ENCODE data around the gene GNPTG.
A peak's percentile ranks its signal among the peaks of the same experiment; 100 is the strongest.

GNPTG gene

DNA sequence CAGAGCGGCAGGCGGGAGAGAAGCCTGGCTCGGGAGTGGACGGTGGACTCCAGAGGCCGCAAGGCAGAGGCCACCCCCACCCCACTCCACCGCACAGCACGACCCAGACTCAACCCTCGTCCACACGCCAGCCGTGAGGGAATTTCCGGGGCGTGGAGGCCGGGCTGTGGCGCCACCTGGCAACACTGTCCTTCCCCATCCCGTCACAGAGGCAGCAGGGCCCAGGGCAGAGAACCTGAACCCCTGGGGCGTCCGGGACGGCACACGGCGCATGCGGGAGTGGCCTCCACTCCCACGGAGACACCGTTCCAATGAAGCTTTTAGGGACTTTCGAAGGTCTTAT is 23.5 kb downstream of the GNPTG start:
- no peak for DNase-seq (ENCODE audit: low read depth, low spot score)
- Histone ChIP-seq H3K4me1 (ENCODE audit: control insufficient read depth, insufficient read depth, low read length) (no peaks in the 10 kb centered on the region; the same call in none of the 2 replicates), H3K4me3 (ENCODE audit: low read length) (no peak overlapping the region), H3K36me3 (ENCODE audit: control insufficient read depth, insufficient read depth, low read length) (peaks cover 4% of the 10 kb centered on the region; the same call in 1 of the 2 replicates), H3K27me3 (ENCODE audit: control insufficient read depth, insufficient read depth, low read length) (no peaks in the 10 kb centered on the region), H3K27ac (ENCODE audit: low read length) (no peak overlapping the region), H3K9me3 (ENCODE audit: control insufficient read depth, insufficient read depth, low read length) (no peaks in the 10 kb centered on the region)
- WGBS (ENCODE audit: insufficient coverage, insufficient read length), result no CpG with 5 or more reads among the region's 24 CpGs

DNA sequence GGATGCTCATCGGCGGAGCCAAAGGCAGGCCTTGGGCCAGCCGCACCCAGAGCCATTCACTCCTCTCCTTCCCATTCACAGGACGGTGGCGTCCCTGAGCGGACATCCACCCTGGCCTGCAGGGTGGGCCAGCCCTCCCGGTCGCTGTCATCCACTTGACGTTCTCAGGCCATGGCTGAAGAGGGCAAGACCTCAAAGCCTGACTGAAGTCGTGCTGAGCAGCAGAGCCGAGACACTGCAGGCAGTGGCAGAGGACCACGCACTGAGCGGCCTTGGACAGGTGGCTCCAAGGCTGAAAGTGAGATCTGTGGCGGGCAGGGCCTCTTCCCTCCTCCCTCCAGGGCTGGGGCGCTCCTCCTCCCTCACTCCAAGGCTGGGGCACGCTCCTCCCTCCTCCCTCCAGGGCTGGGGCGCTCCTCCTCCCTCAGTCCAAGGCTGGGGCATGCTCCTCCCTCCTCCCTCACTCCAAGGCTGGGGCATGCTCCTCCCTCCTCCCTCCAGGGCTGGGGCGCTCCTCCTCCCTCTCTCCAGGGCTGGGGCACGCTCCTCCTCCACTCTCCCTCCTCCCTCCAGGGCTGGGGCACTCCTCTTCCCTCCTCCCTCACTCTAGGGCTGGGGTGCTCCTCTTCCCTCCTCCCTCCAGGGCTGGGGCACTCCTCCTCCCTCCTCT is 24.1 kb downstream of the GNPTG start:
- Histone ChIP-seq H3K4me1 (ENCODE audit: control insufficient read depth, insufficient read depth, low read length) (no peaks in the 10 kb centered on the region; the same call in none of the 2 replicates), H3K4me3 (ENCODE audit: low read length) (no peak overlapping the region), H3K9me3 (ENCODE audit: control insufficient read depth, insufficient read depth, low read length) (no peaks in the 10 kb centered on the region), H3K27me3 (ENCODE audit: control insufficient read depth, insufficient read depth, low read length) (no peaks in the 10 kb centered on the region), H3K36me3 (ENCODE audit: control insufficient read depth, insufficient read depth, low read length) (peaks cover 4% of the 10 kb centered on the region; the same call in 1 of the 2 replicates), H3K27ac (ENCODE audit: low read length) (no peak overlapping the region)
- no CpG with 5 or more reads among the region's 19 CpGs for WGBS (ENCODE audit: insufficient coverage, insufficient read length)
- no peak for DNase-seq (ENCODE audit: low read depth, low spot score)

DNA sequence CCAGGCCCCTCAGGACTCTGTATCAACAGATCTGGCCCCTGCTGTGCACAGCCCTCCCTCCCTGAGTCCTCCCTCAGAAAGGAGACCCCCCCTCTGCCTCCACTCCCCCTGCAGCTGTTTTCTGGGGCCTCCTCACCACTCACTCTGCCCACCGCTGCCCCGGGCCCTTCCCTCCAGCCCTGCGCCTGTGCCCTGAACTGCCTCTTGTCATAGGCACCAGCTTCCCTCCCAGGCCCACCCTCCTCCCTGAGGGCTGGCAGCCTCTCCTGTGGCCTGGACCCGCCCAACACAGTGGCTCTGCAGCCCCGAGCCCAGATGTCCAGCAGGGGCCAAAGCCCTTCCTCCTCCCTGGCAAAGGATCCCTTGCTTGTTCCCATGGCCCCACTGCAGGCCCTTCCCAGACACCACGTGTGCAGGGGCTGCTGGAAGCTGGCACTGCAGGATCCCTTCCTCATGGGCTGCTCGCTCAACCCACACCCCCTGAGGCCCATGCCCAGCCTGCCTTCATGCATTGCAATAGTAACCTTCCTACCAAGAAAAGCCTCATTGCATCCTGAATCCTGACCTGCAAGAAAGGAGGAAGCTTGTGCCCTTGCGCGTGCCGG is 25.8 kb downstream of the GNPTG start:
- no peaks in the 10 kb centered on the region; the same call in none of the 2 replicates for H3K4me1 ChIP-seq (ENCODE audit: control insufficient read depth, insufficient read depth, low read length)
- H3K27ac ChIP-seq (ENCODE audit: low read length), result no peak overlapping the region
- WGBS (ENCODE audit: insufficient coverage, insufficient read length), result no CpG with 5 or more reads among the region's 10 CpGs
- H3K36me3 ChIP-seq (ENCODE audit: control insufficient read depth, insufficient read depth, low read length), result no peaks in the 10 kb centered on the region; the same call in 1 of the 2 replicates
- H3K4me3 ChIP-seq (ENCODE audit: low read length), result no peak overlapping the region
- H3K27me3 ChIP-seq (ENCODE audit: control insufficient read depth, insufficient read depth, low read length), result no peaks in the 10 kb centered on the region
- no peak for DNase-seq (ENCODE audit: low read depth, low spot score)
- H3K9me3 ChIP-seq (ENCODE audit: control insufficient read depth, insufficient read depth, low read length), result no peaks in the 10 kb centered on the region

DNA sequence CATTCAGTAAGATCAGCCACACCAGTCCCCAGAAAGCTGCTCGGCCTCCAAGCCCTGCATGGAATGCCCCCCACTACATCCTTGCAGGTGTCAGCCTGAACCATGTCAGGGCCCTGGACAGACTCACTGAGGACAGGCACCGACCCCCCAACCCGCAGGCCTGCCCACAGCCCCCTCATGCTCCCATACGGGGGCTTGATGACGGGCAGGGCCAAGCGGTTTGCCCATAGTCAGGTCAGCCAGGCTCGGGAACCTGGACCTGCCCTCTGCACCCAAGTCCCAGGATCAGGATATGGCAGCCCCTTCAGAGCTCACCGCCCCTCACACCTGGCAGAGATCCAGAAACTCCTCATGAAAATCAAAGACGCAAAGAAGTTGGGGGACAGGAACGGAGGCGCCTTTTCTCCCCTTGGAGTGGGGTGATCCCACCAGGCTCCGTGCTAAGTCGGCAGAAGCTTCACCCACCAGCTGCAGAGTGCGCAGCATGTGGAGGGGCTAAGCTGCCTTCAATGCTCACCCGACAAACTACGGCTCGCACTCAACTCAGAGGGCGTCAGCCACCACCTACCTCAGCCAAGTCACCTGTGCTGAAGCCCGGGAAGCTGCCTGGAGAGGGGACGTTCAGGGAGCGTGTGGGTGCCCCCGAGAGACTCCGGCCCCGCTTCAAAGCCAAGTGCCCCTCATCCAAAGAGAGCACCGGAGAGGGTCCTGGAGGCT is 26.5 kb downstream of the GNPTG start:
- WGBS (ENCODE audit: insufficient coverage, insufficient read length), result no CpG with 5 or more reads among the region's 25 CpGs
- Histone ChIP-seq H3K4me1 (ENCODE audit: control insufficient read depth, insufficient read depth, low read length) (no peaks in the 10 kb centered on the region; the same call in none of the 2 replicates), H3K27me3 (ENCODE audit: control insufficient read depth, insufficient read depth, low read length) (no peaks in the 10 kb centered on the region), H3K36me3 (ENCODE audit: control insufficient read depth, insufficient read depth, low read length) (no peaks in the 10 kb centered on the region; the same call in 1 of the 2 replicates), H3K27ac (ENCODE audit: low read length) (no peak overlapping the region), H3K4me3 (ENCODE audit: low read length) (peak overlapping the region; percentile 70; the same call in 1 of the 2 replicates), H3K9me3 (ENCODE audit: control insufficient read depth, insufficient read depth, low read length) (no peaks in the 10 kb centered on the region)
- no peak for DNase-seq (ENCODE audit: low read depth, low spot score)

DNA sequence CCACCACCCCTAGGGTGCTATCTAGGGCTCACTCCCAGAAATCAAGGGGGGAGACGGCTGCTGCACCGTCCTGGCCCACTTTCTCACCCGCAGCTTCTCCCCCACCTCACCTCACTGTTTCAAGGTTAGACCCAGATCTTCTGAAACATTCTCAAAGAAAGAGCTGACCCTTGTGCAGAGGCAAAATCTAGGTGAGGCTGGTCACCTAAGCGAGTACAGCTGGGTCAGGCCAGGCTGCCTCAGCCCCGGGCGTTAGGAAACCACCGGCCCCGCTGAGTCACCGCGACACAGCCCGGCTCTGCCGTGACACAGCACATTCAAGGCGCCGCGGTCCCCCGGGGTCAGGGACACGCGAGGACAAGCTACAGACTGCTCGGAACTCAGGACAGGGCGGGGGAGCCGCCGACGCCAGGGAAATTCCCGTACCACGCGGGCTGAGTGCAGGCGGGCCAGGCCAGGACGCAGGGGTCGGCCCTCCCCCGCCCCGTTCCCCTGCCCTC is 27.1 kb downstream of the GNPTG start:
- Histone ChIP-seq H3K36me3 (ENCODE audit: control insufficient read depth, insufficient read depth, low read length) (no peaks in the 10 kb centered on the region; the same call in 1 of the 2 replicates), H3K4me3 (ENCODE audit: low read length) (peak overlapping the region; percentile 70), H3K9me3 (ENCODE audit: control insufficient read depth, insufficient read depth, low read length) (no peaks in the 10 kb centered on the region), H3K27ac (ENCODE audit: low read length) (no peak overlapping the region), H3K4me1 (ENCODE audit: control insufficient read depth, insufficient read depth, low read length) (no peaks in the 10 kb centered on the region; the same call in none of the 2 replicates), H3K27me3 (ENCODE audit: control insufficient read depth, insufficient read depth, low read length) (no peaks in the 10 kb centered on the region)
- WGBS (ENCODE audit: insufficient coverage, insufficient read length), result no CpG with 5 or more reads among the region's 31 CpGs
- DNase-seq (ENCODE audit: low read depth, low spot score), result no peak

DNA sequence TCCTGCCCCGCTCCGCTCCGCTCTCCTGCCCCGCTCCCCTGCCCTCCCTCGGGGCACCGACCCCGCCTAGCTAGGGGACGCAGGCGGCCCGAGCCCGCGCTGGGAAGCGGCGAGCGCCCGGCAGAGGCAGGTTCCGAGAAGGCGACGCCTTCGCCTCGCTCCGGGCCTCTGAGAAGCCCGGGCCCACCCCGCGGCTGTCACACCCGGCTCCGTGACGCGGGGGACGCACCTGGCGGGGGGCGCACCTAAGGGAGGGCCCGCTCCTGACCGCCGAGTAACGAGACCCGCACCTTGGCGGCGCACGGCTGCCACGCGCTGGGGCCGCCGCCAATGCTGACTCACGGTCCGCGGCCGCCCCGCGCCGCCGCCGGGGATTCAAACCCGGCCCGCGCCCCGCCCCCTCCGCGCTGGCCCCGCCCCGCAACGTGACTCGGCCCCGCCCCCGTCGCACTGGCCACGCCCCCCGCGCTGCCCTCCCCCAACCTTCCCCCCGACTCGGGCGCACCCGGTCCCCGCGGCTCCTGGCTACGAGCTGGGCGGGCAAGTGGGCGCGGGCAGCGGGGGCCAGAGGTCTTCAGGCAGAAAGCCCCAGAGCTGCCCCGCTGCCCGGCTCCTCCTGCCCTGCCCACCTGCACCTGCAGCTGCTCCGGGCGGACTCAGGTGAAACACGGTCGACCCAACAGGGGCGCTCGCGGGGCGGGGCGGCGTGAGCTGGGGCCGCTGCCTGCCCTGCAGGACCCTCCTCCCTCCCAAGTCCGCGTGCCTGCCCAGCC is 27.8 kb downstream of the GNPTG start:
- H3K27ac ChIP-seq (ENCODE audit: low read length), result no peak overlapping the region
- WGBS (ENCODE audit: insufficient coverage, insufficient read length), result no CpG with 5 or more reads among the region's 95 CpGs
- no peaks in the 10 kb centered on the region for H3K27me3 ChIP-seq (ENCODE audit: control insufficient read depth, insufficient read depth, low read length)
- no peaks in the 10 kb centered on the region for H3K9me3 ChIP-seq (ENCODE audit: control insufficient read depth, insufficient read depth, low read length)
- H3K36me3 ChIP-seq (ENCODE audit: control insufficient read depth, insufficient read depth, low read length), result no peaks in the 10 kb centered on the region; the same call in 1 of the 2 replicates
- DNase-seq (ENCODE audit: low read depth, low spot score), result no peak
- H3K4me1 ChIP-seq (ENCODE audit: control insufficient read depth, insufficient read depth, low read length), result no peaks in the 10 kb centered on the region; the same call in none of the 2 replicates
- H3K4me3 ChIP-seq (ENCODE audit: low read length), result peak overlapping the region; percentile 70

DNA sequence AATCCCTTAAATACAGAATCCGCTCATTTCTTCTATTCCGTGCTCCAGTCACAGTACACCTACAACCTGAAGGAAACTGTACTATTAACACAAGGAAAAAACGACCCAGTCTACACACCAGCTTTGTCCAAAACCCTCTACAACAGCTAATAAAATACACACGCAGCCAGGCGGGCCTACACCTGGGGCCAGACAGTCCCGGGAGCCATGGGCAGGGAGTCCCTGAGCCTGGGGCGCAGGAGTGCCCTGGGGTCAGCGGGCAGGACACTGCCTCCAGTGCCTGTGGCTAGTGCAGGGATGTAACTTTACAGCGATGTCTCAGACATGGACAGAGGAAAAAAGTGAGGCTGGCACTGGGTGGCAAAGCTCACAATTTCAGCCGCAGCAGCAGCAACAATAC is 28.5 kb downstream of the GNPTG start:
- Histone ChIP-seq H3K27ac (ENCODE audit: low read length) (no peak overlapping the region), H3K9me3 (ENCODE audit: control insufficient read depth, insufficient read depth, low read length) (no peaks in the 10 kb centered on the region), H3K4me3 (ENCODE audit: low read length) (peak overlapping the region; percentile 66; the same call in 1 of the 2 replicates), H3K36me3 (ENCODE audit: control insufficient read depth, insufficient read depth, low read length) (no peaks in the 10 kb centered on the region; the same call in 1 of the 2 replicates), H3K4me1 (ENCODE audit: control insufficient read depth, insufficient read depth, low read length) (no peaks in the 10 kb centered on the region; the same call in none of the 2 replicates), H3K27me3 (ENCODE audit: control insufficient read depth, insufficient read depth, low read length) (no peaks in the 10 kb centered on the region)
- DNase-seq (ENCODE audit: low read depth, low spot score), result no peak
- WGBS (ENCODE audit: insufficient coverage, insufficient read length), result no CpG with 5 or more reads among the region's 10 CpGs

DNA sequence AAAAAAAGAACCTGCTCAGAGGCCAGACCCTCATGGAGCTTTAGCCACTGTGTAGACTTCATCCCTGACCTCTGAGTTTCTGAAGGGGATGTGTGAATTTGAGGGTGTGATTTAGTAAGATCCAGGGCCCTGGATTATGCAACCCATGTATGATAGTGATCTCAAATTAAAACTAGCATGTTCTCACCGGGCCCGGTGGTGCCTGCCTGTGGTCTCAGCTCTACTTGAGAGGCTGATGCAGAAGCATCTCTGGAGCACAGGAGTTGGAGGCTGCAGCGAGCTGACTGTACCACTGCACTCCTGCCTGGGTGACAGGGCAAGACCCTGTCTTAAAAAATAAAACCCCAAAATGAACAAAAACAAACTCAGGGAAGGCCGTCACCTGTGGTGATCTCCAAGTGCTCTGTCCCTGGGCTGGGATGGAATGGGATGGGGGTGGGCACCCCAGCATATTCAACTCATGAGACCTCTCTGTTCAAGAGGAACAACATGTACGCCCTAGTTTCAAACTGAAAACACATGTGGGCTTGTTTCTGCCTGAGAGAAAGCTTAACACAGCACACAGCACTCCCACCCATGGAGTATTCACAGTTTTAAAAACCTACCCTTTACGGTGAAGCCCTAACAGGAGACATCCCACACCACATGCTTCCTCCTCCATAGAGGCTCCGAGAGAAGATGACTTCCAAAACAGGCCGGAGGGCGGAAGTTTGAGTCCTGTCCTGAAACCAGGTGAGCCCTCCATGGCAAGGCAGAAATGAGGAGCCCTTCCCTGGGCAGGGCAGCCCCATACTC is 30.1 kb downstream of the GNPTG start:
- no peaks in the 10 kb centered on the region; the same call in none of the 2 replicates for H3K4me1 ChIP-seq (ENCODE audit: control insufficient read depth, insufficient read depth, low read length)
- H3K36me3 ChIP-seq (ENCODE audit: control insufficient read depth, insufficient read depth, low read length), result no peaks in the 10 kb centered on the region
- no peak for DNase-seq (ENCODE audit: low read depth, low spot score)
- no peak overlapping the region for H3K27ac ChIP-seq (ENCODE audit: low read length)
- WGBS (ENCODE audit: insufficient coverage, insufficient read length), result no CpG with 5 or more reads among the region's 9 CpGs
- no peak overlapping the region for H3K4me3 ChIP-seq (ENCODE audit: low read length)
- no peaks in the 10 kb centered on the region for H3K27me3 ChIP-seq (ENCODE audit: control insufficient read depth, insufficient read depth, low read length)
- no peaks in the 10 kb centered on the region for H3K9me3 ChIP-seq (ENCODE audit: control insufficient read depth, insufficient read depth, low read length)

DNA sequence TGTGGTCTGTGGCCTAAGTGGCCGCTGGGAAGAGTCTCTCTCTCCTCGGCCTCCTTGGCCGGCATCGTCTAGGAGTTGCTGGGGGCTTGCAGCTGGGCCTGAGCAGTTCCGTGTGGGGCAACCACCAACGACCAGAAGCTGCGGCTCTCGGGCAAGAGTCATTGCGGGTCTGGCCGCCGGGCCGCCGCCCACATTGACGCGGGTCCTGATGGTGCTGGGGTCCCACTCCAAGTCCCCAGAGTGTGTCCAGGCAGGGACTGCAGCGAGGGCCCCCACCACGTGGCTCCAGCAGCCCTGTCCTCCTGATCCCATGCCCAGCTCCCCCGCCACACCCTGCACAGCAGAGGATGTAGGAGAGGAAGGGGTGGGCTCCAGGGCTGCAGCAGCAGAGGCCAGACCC is 31.8 kb downstream of the GNPTG start:
- DNase-seq (ENCODE audit: low read depth, low spot score), result no peak
- WGBS (ENCODE audit: insufficient coverage, insufficient read length), result no CpG with 5 or more reads among the region's 18 CpGs
- H3K36me3 ChIP-seq (ENCODE audit: control insufficient read depth, insufficient read depth, low read length), result no peaks in the 10 kb centered on the region
- H3K4me3 ChIP-seq (ENCODE audit: low read length), result no peak overlapping the region
- H3K9me3 ChIP-seq (ENCODE audit: control insufficient read depth, insufficient read depth, low read length), result no peaks in the 10 kb centered on the region
- H3K27me3 ChIP-seq (ENCODE audit: control insufficient read depth, insufficient read depth, low read length), result no peaks in the 10 kb centered on the region
- no peaks in the 10 kb centered on the region; the same call in 1 of the 2 replicates for H3K4me1 ChIP-seq (ENCODE audit: control insufficient read depth, insufficient read depth, low read length)
- no peak overlapping the region for H3K27ac ChIP-seq (ENCODE audit: low read length)
